ENCODE measurements around the gene DNAJB11.
A peak's percentile ranks its signal among the peaks of the same experiment; 100 is the strongest.

DNAJB11 gene

DNA sequence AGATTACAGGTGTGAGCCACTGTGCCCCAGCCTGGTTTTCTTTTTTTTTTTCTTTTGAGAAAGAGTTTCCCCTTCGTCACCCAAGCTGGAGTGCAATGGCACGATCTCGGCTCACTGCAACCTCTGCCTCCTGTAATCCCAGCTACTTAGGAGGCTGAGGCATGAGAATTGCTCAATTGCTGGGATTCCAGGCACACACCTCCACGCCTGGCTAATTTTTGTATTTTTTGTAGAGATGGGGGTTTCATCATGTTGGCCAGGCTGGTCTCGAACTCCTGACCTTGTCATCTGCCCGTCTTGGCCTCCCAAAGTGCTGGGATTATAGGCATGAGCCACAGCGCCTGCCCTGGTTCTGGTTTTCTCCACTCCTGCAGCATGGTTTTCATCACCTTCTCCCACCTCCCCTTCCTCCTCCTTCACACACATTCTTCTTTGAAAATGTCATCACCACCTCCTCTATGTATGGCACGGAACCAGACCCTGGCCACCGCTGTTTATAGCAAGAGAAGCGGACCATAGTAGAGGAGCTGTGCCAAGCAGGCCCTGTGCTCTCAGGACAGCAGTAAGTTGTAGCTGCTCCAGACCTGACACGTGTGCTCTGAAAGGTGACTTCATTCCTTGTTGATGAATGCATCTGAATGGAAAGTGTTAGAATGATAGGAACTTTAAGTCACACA lies 27.7 kb downstream of the DNAJB11 start:
- no peak for DNase-seq

DNA sequence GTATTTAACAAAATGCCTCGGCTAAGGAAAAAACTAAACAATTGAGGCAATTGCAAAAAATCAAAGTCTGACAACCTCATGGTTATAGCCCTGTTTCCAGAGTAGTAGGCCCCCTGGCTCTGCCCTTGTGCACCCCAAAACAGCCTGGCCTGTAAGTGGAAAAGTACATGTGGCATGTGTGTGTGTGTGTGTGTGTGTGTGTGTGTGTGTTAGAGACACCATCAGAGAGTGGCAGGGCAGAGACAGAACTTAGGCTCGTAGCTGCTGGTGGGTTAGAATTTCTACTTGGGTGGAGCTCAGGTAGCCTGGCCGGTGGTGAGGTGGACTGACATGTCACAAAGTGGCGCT lies 28.2 kb downstream of the DNAJB11 start:
- no peak for DNase-seq

DNA sequence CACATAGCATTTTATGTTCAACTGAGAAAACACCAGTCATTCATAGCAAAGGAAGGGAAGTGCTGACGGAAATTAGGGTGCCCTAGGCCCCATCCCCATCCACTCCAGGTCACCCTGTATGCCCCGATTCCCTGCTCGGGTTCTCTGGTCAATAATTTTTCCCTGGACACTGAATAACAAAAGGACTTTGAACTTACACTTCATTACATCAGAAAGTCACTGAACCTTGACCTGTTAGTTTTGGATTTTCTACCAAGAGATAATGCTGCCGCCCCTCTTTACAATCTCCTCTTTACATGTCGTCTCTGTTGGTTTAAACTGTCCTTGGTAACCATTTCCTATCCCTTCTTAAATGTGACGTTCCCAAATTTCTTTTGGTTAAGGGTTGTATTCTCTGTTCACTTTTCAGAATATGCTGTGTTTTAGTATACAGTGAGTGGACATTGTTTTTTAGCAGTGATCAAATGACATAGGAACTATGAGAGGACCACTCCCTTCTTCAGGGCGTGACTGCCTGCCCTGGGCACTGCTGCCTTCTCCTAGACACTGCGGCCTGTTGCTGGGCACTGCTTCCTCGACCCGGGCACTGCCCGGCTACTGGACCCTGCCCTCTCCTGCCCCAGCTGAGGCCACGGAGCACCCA lies 28.7 kb downstream of the DNAJB11 start:
- DNase-seq, result no peak

DNA sequence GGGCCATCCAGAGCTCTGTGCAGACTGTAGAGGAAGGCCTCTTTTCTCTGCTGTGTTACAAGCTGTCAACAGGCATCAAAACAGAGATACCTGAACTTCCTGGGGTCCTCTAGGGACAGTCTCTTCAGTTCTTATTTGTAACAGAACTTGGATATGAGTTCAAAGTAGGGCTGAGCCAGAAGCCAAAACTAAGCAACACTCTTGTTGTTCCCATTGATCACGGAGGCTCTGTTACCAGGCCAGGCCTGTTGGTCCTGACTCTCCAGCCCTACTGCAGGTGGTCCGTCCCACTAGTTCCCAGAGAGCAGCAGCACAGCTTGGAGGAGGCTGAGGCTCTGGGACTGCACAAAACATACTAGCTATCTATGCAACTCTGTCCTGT lies 29.3 kb downstream of the DNAJB11 start:
- DNase-seq, result no peak

DNA sequence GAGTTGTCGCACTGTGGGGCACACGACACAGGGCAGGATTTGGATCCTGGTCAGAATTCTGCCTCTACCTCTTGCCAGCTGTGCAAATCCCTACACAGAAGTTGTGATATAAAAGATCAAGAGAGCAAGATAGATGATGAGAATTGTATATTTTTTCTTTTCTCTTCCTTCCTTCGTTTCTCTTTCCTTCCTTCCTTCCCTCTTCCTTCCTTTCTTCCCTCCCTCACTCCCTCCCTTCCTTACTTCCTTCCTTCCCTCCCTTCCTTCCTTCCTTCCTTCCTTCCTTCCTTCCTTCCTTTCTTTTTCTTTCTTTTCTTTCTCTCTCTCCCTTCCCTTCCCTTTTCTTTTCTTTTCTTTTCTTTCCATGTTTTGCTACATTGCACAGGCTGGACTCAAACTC lies 30.4 kb downstream of the DNAJB11 start:
- DNase-seq, result no peak

DNA sequence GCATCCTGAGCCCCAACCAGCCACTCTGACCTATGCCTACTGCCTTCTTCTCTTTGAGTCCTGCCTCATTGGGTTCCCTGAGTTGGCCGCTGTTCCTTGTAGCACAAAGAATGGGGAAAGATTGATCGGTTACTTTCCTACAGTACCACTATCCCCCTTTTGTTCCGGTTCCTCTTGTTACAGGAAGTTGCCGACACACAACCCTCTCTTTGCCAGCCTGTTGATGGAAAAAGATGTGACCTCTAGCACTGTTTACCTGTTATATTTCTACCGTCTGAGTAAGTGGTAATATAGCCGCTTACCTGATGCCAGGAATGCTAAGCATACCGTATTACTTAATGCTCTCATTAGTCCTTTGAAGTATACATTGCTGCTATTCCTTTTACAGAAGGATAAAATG lies 32.6 kb downstream of the DNAJB11 start:
- DNase-seq, result no peak

DNA sequence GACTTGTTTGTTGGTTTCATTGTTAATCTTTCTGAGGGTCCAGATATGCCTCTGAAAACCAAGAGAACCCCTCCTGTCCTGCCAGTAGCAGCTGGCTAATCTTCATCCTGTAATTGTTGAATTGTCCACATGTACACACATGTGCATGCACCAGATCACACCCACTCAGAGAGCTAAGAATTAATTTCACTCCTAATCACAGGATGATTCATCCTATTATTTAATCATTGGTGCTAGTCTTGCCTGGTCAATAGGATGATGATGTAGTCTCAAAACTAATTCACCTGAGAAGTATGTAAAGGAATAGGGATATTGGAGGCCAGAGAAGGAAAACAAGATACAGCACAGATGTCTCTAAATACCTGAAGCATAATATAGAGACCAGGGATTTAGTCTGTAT lies 34.6 kb downstream of the DNAJB11 start:
- DNase-seq, result no peak

DNA sequence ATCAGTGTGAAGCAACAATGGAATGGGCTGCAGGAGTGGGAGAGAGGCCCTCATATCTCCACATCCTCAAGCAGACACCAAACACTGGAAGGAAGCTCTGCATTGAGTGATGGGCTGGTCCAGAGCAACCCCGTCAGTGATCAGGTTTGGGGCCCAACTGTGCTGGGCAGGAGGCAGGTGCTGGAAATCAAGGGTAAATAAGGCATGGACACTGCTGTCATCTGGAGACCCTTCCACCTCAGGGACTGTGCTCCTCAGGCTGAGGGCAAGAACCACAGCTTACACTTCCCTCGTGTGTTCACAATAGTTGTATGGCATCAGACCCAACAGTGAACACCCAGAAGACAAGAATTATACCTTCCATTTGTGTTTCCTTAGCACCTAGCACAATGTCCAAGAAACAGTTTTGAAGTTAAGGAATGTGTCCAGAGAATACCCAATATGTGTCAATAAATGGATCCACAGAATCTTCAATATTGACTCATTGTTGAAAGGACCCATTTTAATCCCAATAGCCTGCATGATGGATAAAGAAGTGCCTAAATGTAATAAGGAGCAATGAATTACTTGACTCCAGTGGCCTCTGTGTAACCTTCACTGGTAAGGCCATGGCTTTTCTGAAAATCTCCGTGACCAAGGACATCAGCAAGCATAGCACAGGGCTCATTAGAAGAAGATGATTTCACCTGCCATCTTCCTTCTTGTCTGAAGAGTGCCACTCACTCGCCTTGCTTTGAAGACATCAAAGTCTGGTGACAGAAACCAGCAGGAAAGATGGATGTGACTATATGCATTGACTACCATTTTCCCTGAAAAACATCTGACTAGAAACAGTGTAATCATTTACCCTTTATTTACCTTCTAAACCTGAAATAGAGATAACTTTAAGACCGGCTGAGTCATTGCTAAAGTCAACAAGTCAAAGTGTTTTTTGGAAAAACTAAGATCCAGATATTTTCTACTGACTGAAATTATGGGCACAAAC lies 35.3 kb downstream of the DNAJB11 start:
- no peak for DNase-seq

DNA sequence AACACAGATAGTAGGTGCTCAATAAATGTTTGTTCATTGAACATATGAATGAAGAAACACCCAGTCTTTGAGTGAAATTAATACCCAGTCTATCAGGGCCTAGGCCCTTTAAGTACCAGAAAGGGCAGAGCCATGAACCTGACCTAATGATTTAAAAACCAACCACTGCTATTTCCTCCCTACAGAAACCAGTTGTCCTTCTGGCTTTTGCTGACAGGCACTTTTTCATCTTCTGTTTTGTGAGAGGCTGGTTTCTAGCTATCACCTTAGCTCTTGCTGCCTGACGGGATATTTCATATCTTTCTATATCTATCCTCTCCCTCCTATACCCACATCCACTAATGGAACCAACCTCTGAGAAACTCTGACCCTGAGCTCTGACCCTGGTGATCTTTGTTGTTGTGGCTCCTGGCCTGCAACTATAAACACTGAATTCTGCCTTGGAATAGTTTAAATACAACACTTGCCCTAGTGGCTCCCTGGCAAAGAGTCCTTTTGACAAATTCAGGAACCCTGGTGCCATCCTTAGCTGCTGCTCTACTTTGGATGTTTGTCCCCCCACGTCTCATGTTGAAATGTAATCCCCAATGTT lies 38.2 kb downstream of the DNAJB11 start:
- DNase-seq, result no peak

DNA sequence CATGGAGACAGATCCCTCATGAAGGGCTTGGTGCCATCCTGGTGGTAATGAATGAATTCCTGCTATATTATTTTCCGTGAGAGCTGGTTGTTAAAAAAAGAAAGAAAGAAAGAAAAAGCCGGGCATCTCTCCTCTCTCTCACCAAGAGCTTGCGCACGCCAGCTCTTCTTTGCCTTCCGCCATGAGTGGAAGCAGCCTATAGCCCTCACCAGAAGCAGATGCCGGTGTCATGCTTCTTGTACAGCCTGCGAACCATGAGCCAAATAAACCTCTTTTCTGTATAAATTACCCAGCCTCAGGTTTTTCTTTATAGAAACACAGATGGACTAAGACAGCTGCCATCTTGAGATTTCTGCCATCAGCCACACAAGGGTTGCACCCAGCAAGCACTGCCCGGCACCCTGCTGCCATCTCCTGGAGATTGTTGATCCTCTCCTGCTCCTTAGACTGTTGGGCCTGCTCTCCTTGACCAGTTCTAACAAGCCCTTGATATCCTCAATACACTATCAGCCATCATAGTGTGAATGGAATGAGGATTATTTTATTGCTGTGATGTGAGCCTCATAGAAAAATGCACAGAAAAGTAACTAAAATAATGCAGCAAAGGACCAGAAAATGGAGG lies 38.8 kb downstream of the DNAJB11 start:
- no peak for DNase-seq

DNA sequence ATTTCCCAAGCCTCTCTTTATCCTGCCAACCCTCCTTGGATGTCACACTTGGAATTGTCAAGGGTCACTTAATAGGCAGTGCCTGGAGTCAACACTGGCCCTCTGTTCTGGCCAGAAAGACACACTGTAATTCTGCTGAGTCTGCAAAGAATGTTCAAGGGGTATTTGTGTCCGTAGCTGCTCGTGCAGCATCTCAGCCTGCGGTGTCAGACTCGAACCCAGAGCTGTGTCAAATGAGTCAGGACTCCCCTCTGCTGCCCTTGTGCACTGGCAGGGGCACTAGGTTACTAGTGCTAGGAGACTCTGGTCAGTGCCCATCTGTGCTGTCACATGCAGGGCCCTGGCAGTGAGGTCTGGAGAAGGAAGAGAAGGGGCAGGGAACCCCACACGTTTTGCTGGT lies 41.5 kb downstream of the DNAJB11 start:
- DNase-seq, result no peak

DNA sequence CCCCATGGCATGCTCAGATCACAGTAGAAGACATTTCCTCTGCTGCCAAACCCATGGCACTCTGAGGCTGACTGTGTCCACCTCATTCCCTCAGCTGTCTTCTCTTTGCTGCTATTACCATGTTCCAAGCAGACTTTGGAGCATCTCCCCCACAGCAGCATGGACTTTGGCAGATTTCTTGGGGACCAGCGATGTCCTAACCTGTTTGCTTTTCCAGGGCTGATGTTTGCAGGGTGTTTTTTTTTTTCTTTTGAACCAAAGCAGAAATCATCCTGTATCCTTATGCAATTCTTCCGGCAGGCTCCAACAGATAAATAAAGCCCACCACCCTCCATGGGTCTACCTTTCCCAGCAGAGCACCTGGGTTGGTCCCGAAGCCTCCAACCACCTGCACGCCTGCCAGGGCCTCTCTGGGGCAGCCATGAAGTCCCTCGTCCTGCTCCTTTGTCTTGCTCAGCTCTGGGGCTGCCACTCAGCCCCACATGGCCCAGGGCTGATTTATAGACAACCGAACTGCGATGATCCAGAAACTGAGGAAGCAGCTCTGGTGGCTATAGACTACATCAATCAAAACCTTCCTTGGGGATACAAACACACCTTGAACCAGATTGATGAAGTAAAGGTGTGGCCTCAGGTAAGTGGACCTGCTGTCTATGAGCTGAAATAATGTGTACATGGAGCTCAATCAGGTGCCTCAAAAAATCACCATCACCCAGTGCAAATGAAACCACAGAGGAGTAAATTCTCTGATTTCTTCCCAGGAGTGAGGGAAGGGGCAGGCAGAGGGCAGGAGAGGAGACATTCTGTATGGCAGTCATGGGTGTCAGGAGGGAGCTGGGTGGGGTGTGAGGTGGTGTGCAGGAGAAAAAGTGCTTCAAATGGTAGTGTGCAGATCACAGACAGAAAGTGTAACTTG lies 42.5 kb downstream of the DNAJB11 start, which contains the start of gene AHSG:
AHSG (plus strand) TSS at position 340 of the 916 bp plus-strand sequence; CDS start at position 422, 82 bp downstream.
- DNase-seq, result no peak

DNA sequence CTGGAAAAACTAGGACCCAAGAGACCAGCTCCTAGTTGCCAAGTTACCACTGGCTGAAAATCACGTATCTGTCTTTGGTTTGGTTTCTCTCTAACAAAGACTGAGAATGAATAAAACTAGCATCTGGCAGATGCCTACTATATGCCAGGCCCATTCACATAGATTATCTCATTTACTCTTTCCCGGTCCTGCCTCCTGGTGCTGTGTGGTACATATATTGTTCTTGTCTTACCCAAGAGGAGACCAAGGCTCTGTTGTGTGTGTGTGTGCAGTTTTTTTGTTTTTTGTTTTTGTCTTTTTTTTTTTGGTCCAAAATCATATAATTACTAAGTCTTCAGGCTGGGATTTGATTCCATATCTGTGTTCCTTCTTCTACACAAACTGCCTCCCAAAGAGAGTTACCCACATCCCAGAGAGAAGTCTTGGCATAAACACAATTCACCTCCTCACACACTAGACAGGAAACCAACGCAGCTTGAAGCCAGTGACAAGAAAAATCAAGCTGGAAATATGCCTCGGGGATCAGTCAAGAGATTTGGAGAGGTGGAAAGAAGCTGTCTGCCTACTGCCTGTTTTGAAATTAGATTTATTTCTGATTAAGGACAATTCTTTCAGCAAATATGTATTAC lies 43.2 kb downstream of the DNAJB11 start:
- no peak for DNase-seq

DNA sequence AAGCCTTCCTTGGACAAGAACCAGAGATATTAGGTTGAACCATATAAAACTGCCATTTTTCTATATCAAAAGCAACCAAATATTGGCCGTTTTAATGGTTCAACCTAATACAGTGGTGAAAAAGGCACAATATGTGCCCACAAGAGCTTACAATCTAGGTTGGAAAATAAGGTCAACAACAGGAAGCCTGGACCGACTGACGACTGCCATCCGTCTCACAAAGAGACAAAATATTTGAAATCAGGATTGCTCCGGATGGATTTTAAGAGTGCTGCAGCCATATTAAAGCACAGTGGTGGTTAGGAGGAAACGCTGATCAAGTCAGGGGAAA lies 43.7 kb downstream of the DNAJB11 start:
- no peak for DNase-seq

DNA sequence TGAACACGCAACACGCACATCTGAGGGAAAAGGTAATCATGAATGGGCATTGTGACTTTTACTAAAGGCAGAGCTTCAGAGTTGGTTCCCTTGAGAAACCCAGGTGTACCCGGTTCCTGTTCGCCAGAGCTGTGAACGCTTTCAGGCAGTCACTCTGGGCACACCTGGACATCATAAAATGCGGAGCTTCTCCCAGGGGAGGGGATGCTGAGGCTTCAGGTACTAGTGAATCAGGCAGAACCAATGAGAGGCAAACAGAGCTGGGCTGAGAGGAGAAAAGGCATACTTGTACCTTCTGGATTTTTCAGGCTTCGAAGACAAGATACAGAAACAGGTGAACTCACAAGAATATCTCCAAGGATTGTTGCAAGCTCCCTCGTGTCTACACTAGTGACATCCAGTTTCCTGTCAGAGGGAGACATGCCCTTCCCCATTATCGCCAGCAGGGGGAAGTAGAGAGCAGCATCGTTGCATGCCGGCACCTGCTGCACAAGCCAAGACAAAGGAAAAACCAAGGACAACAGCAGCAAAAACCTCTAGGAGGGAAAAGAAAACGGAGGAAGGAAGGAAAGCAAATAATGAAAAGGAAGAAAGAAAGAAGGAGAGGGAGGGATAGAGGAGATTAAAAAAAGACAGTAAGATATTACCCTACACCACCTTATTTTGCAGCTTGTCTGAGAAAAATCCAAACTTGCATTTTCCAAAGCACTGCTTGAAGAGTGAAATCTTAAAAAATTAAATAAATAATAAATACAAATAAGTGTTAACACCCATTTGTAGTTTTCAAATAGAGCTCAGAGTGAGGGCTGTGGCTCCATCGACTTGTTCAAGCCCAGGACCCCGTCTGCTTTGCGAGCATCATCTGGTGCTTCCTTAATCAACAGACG lies 44.3 kb downstream of the DNAJB11 start:
- peak; percentile 82 for DNase-seq

DNA sequence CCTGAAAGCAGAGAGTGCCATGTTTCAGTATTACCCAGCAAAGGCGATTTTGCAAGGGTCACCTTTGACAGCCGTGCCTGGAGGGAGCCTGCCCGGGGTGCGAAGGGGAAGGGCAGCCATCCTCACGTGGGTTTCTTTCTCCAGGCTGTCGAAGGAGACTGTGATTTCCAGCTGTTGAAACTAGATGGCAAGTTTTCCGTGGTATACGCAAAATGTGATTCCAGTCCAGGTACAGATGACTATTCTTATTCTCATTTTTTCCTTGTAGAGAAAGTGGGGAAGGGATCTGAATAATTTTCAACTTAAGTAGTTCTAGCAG lies 45.7 kb downstream of the DNAJB11 start:
- no peak for DNase-seq

DNA sequence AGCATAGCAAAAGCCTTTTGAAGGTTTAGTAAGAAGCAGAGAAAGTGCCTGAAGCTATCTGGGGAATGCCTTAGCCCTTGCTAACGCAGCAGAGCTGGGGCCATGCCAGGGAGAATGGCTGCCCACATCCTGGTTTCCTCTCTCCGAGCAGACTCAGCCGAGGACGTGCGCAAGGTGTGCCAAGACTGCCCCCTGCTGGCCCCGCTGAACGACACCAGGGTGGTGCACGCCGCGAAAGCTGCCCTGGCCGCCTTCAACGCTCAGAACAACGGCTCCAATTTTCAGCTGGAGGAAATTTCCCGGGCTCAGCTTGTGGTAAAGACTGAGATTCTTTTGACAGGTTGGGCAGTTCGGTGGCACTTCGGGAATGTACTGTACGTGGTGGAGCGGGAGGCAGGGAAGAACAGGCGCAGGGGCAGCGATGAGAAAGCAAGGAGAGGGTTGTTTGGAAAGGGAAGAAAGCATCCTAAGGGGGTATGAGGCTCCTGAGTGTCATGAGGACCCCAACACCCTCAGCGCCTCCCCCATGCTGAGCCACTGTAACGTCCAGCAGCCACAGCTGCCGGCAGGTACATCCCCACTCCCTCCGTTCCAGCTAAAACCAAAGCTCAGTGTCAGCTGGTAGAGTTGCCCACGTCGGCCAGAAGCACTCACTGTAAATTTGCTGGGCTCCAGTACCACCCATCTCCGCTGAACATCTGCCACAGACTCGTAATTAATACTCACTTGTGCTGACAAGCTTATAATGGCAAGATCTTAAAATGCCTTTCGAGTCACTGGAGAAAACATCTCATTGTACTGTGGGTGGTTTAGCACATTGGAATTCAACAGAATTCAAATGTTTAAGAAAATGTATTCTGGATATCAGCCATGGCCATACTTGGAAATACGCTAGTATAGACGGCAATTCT lies 46.8 kb downstream of the DNAJB11 start:
- peak; percentile 93 for DNase-seq

DNA sequence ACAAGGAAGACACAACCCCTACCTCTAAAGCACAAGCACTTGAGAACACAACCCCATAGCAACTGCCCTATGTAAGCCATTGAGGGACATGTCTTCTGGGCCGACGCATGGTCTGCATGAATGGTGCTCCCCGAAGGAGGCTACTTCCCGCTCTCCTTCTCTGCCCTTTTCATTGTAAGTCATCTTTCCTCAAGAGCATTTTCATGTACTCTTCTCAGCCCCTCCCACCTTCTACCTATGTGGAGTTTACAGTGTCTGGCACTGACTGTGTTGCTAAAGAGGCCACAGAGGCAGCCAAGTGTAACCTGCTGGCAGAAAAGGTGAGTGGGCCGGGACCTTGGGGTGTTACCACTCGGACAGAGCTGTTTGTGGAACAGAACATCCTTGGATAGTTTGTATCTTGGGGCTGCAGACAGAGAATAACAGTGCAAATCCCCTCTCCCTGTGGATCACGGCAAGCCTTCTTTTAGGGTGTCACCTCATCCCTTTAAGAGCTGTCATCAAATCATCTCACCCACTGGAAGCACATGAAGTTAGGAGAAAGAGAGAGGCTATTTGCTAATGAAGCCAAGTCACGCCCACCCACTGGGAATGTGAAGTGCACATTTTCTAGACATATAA lies 47.9 kb downstream of the DNAJB11 start:
- no peak for DNase-seq

DNA sequence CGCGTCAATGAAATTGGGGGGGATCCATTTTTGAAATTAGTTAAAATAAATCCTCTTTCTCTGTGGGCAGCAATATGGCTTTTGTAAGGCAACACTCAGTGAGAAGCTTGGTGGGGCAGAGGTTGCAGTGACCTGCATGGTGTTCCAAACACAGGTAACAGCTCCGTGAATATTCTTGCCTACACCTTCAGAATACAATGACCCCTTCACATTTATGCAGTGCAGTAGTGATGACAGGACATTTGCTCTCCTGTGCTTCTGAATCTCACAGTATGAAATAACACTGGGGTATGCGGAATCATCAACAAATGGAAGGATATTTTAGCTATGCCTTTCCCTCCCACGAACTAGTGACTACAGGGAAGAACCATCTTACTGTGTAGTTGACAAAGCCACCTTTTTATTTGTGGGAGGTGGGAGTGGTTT lies 49.3 kb downstream of the DNAJB11 start:
- DNase-seq, result no peak
